ENCODE data around the gene CPT1A.

CPT1A gene

DNA sequence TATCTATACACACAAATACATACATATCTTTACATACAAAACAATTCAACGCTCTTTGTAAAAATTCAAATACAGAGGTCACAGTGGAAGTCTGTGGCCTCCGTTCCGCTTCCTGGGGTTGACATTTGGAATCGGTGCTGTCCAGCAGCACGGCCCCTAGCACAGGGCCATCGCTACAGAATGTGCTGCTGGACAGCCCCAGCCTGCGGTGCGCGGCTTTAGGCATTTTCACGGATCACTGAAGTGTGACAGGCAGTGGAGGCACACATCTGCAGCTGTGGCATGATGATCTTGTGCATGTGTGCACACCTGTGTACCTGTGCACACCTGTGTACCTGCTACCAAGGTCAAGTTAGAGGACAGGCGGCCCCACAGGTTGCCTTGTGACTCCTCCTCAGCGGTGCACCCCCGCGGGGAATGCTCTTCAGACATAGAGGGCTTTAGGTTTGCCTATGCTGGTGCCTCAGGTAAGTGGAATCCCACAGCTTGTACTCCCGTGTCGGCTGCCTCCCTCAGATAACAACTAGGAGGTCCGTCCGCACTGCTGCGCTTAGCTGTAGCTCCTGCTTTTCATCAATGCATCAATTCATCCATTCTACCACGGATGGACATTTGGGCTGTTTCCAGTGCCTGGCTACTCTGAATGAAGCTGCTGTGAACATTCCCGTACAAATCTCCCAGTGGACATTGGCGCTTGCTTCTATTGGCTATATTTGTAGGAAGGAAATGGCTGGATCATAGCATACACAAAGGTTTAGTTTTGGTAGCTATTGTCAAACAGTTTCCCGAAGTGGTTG, 127.5 kb downstream of the CPT1A start:
- DNase-seq (ENCODE audit: insufficient read length) (no peak), FAIRE-seq (no peak)
- TF ChIP-seq TAF1 (IDR thresholded peaks at IDR 0.05; ENCODE audit: borderline replicate concordance, low read depth, low read length) (no peak), POLR2AphosphoS5 (IDR thresholded peaks at IDR 0.05; ENCODE audit: low read depth, low read length) (no peak), POLR2A (IDR thresholded peaks at IDR 0.05; ENCODE audit: low read depth, low read length) (no peak)

DNA sequence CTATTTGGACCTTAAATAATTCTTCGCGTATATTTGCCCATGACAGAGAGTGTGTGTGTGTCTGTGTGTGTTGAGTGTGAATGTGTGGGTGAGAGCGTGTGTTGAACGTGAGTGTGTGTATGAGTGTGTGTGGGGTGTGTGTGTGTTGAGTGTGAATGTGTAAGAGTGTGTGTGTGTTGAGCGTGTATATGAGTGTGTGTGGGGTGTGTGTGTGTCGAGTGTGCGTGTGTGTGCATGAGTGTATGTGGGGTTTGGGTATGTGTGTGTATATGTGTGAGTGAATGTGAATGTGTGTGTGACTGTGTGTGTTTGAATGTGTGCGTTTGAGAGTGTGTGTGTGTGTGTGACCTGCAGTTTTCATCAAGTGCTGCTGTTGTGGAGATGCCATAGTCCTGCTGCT, 130.6 kb downstream of the CPT1A start:
- no peak for DNase-seq (ENCODE audit: insufficient read length)
- TF ChIP-seq POLR2AphosphoS5 (IDR thresholded peaks at IDR 0.05; ENCODE audit: low read depth, low read length) = no peak
- TF ChIP-seq TAF1 (IDR thresholded peaks at IDR 0.05; ENCODE audit: borderline replicate concordance, low read depth, low read length) = no peak
- TF ChIP-seq POLR2A (IDR thresholded peaks at IDR 0.05; ENCODE audit: low read depth, low read length) = no peak
- FAIRE-seq = no peak

DNA sequence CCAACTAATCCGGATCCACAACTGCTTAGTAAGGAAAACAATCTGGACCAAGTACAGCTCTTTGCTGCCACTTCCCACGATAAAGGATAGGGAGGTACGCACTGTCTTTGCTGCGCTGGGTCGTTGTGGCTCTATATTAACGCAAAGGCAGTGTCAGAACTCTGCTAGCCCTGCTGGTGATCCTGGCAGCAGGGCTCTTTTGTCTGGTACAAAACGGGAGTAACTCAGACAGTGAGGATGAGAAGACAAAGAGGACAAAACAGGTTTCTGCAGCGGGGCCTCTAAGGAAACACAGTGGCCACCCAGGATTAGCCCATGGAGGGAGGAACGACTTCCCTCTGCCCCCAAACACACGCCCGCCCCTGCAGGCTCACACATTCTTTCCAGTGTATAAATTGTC, 131.3 kb downstream of the CPT1A start:
- FAIRE-seq = no peak
- DNase-seq (ENCODE audit: insufficient read length) = no peak
- TF ChIP-seq POLR2AphosphoS5 (IDR thresholded peaks at IDR 0.05; ENCODE audit: low read depth, low read length) = no peak
- no peak for TF ChIP-seq POLR2A (IDR thresholded peaks at IDR 0.05; ENCODE audit: low read depth, low read length)
- TF ChIP-seq TAF1 (IDR thresholded peaks at IDR 0.05; ENCODE audit: borderline replicate concordance, low read depth, low read length) = no peak

DNA sequence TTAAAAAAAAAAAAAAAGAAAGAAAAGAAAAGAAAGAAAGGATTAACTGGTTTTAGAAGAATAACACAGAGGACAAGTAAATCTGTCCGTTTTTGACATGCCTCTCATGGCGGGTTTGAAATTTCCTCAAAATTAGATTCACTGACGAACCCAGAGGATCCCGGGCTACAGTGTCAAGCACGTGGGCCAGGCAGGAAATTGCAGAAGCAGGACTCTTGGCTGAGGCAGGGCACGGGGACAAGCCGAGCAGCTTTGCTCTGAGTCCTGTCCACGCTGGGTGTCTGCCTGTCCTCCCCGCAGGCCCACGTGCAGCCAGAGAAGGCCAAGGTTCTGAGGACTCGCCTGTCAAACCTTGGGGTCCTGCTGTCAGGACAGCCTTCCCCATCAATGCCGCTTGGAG, 132.7 kb downstream of the CPT1A start:
- DNase-seq (ENCODE audit: insufficient read length) (no peak), FAIRE-seq (no peak)
- TF ChIP-seq TAF1 (IDR thresholded peaks at IDR 0.05; ENCODE audit: borderline replicate concordance, low read depth, low read length) (no peak), POLR2AphosphoS5 (IDR thresholded peaks at IDR 0.05; ENCODE audit: low read depth, low read length) (no peak), POLR2A (IDR thresholded peaks at IDR 0.05; ENCODE audit: low read depth, low read length) (no peak)

DNA sequence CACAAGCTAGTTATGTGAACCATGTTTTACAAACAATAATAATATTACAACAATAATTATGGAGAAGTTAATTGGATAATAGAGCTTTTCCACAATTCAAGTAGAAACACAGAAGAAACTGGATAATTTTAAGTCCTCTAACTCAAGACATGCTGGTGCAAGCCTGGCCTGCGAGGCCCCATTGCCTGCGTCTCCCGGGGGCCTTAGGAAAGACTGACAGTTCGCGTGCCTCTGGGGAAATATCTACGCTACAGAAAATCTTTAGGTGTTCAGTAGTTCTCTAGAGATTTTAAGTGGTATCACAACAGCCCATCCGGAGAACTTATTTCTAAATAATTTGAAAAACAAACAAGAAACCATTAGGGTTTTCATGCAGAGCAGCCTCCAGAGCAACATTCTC, 134.2 kb downstream of the CPT1A start:
- no peak for FAIRE-seq
- no peak for TF ChIP-seq TAF1 (IDR thresholded peaks at IDR 0.05; ENCODE audit: borderline replicate concordance, low read depth, low read length)
- TF ChIP-seq POLR2AphosphoS5 (IDR thresholded peaks at IDR 0.05; ENCODE audit: low read depth, low read length) = no peak
- no peak for TF ChIP-seq POLR2A (IDR thresholded peaks at IDR 0.05; ENCODE audit: low read depth, low read length)

DNA sequence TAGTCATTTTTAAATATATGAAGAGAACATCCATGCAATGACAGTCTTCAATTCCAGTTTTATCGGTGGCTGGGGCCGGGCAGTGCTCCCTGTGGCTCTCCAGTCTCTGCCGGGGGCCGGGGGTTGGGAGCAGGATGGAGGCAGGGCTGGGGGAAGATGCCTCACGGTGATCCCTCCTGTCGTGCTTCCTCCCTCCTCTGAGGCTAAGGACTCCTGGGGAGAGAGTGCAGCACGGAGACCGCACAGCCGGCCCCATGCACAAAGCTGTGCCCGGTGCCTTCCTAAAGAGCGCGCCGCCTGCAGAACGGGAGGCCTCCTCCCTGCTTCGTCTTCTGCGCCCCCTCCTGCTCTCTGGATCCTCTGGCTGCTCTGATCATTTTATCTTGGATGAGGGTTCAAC, 136.8 kb downstream of the CPT1A start:
- no peak for TF ChIP-seq POLR2AphosphoS5 (IDR thresholded peaks at IDR 0.05; ENCODE audit: low read depth, low read length)
- no peak for TF ChIP-seq POLR2A (IDR thresholded peaks at IDR 0.05; ENCODE audit: low read depth, low read length)
- TF ChIP-seq TAF1 (IDR thresholded peaks at IDR 0.05; ENCODE audit: borderline replicate concordance, low read depth, low read length) = no peak
- FAIRE-seq (no peak), DNase-seq (ENCODE audit: insufficient read length) (no peak)

More for the DNA sequence above, 134.2 kb downstream of the CPT1A start:
- no peak for DNase-seq (ENCODE audit: insufficient read length)
